AG10803 (cell line): ENCODE data around the gene IZUMO4.

Experiments
- DNase-seq: peaks from one replicate; pipeline ENCODE4 v3.0.0; 2010; ENCODE audit warnings: low read depth
- H3K4me3 ChIP-seq: 2 replicates; pipeline ENCODE4 v1.5.1; 2011; ENCODE audit warnings: mild to moderate bottlenecking, low read length, control low read depth
- TF ChIP-seq, protein P1 (sequence below): conservative IDR thresholded peaks from 2 replicates; pipeline ENCODE4 v1.5.1; 2011; ENCODE audit warnings: mild to moderate bottlenecking, low read length, control low read depth, inconsistent platforms

Gene IZUMO4

DNA sequence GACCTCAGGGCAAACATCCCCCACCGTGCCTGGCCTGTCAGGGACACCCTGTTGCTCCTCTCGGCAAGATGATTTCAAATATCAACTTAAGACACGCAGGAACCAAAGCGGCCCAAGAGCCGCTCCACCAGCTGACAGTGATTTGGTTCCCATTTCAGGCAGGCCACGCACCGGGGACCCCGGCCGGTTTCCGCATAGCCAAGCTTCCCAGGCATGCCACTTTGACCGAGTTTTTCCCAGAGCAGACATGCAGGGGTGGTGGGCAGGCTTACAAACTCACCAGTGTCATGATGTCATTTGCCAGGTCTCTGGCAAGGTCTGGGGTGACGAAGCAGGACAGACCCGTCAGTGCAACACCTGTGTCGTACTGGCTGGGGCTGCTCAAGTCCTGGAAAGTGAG, 35.5 kb downstream of the IZUMO4 start:
- no peak overlapping the region for H3K4me3 ChIP-seq
- no peak for DNase-seq
- TF ChIP-seq, protein P1, sequence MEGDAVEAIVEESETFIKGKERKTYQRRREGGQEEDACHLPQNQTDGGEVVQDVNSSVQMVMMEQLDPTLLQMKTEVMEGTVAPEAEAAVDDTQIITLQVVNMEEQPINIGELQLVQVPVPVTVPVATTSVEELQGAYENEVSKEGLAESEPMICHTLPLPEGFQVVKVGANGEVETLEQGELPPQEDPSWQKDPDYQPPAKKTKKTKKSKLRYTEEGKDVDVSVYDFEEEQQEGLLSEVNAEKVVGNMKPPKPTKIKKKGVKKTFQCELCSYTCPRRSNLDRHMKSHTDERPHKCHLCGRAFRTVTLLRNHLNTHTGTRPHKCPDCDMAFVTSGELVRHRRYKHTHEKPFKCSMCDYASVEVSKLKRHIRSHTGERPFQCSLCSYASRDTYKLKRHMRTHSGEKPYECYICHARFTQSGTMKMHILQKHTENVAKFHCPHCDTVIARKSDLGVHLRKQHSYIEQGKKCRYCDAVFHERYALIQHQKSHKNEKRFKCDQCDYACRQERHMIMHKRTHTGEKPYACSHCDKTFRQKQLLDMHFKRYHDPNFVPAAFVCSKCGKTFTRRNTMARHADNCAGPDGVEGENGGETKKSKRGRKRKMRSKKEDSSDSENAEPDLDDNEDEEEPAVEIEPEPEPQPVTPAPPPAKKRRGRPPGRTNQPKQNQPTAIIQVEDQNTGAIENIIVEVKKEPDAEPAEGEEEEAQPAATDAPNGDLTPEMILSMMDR, result no peak

DNA sequence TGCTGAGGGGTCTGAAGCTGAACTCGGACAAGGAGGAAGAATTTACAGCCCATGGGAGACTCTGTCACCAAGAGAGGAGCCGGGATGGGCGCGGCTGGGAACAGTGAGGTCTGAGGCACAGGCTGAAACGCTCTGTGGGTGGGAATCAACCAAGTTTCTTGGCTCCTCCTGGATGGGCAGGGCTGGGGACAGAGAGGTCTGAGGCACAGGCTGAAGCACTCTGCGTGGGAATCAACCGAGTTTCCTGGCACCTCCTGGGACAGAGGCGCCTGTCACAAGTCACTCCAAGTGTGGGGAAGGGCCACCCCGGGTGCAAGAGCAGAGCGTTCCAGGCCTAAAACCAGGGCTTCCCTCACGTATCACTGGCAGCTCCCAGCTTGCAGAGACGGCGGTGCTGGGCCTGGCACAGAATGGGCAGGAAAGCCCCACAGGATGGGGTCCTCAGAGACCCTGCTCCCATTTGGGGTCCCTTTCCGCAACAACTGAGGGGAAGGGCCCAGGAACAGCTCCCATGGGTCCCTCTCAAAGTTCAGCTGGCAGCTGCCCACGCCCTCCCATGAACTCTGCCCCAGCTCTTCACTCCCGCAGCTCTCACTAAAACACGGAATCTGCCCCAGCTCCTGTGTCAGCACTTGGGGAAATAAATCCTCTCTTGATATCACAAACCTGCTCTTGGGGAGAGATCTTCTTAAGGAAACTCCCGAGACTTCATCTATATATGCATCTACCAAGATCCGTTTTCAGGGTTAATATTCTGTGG, 36.2 kb downstream of the IZUMO4 start:
- H3K4me3 ChIP-seq, result no peak overlapping the region
- no peak for DNase-seq
- TF ChIP-seq, protein P1, result no peak

DNA sequence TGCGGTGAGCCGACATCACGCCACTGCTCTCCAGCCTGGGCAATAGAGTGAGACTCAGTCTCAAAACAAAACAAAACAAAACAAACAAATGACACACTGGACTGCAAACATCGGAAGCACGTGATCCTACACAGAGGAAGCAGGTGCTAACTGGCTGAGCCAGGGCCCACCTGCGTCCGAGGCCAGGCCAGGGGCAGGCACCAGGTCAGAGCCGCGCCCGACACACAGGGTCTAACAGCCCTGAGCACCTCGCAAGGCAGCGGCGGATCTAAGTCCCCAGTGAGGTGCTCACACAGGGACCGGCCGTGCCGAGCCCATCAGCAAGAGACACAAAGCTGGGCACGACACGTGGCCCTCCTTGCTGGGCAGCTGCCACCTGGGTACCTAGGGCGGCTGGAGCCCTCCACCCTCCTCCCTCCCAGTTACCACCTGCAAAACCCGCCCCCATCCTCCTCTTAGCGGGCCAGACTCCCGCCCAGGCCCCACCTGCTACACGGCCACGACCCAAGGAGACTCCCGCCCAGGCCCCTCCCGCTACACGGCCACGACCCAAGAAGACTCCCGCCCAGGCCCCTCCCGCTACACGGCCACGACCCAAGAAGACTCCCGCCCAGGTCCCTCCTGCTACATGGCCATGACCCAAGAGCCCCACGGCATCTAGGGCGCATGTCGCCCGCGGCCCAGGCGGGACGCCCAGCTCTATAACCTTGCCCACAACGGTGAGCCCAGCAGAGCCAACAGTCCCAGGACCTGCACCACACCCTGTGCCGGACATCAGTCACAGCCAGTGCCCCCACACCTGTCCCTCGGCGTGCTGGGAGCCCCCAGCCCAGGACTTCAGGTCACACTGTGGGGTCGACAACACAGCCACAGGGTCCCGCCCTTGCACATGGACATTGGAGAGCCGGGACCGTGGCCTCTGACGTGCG, 39.0 kb downstream of the IZUMO4 start:
- DNase-seq, result no peak

DNA sequence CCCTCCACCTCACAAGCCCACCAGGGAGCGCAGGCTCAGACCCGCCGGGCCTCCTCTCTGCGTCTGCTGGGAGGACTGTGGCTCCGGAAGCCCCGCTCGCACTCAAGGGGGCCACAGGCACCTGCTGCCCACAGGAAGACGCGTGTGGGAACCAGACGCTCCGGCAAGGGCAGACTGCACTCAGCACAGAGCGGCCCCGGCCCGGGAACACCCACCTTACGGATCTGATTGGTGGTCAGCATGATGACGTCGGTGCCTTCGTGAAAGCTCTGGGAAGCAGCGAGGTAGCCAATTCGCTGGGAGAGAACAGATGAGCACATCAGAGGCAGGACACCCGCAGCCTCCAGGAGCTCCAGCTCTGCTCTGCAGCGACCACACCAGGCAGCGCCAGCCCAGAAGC, 40.1 kb downstream of the IZUMO4 start:
- TF ChIP-seq, protein P1, result no peak
- H3K4me3 ChIP-seq, result no peak overlapping the region
- no peak for DNase-seq

More for the DNA sequence above, 39.0 kb downstream of the IZUMO4 start:
- TF ChIP-seq, protein P1, result no peak
- no peak overlapping the region for H3K4me3 ChIP-seq

DNA sequence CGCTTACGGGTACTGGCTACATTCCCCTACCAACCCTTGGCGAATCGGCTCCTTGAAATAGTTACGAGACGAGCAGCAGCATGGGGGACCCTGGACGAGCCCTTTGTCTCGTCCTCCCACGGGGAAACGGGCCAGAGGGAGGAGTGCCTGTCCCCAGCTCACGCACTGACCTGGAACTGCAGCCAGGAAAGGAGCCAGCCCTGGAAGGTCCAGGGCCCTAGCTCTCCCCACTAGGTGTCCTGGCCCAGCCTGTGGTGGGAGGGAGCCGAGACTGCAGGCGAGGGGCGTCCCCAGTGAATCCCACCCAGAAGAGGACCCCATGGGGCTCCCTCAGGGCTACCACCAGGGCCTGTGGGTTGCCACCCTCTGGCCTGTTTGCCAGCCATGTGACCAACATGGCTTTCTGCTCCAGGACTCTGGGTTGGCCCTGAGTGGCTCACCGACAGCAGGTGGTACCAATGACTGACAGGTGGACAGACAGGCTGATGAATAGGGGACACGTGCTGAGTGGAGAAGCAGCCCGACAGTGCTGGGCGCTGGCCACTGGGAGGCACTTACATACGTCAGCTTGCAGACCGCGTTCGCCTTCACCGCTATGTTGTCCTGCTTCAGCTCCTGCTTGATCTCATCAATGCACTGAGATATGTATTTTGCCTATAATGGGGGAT, 41.5 kb downstream of the IZUMO4 start:
- H3K4me3 ChIP-seq, result no peak overlapping the region
- DNase-seq, result no peak
- TF ChIP-seq, protein P1, result no peak

DNA sequence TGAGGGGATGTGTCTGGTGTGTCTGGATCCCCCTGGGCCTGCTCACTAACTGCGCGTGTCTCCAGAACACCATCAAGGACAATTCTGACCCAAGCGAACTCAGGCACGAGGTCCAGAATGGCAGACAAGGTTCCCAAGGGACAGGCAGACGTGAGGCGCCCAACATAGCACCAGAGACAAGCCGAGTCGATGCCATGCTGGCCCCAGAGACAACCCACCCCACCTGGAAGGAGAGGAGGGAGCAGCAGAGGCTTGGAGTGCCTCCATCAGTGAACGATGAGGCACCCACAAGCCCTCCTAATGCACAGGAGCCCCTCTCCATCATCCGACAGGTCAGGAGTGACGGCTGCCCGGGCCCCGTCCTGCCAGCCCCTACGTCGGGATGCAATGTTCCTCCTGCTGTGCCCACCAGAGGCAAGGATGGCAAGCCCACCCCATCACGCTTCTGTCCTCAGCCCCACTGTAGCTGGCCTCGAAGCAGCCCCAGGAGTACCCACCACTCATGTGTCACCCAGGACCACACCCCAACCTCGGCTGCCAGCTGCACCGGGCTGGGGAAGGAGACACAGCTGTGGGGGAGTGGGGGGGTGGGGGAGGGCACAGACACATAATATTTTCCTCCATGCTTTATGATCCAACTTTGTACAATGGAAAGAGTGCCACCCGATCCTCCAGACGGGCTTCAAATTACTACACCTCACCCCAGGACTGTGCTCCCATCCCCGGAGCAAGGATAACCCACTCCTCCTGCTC, 42.8 kb downstream of the IZUMO4 start:
- TF ChIP-seq, protein P1, result no peak
- DNase-seq, result no peak
- no peak overlapping the region for H3K4me3 ChIP-seq
